Suprapubic skin (tissue), 3 donors: Measurements from ENCODE around the gene CHAD.

Experiments used
- POLR2AphosphoS5 ChIP-seq, 3 donors: sonication (generic); formaldehyde crosslinking; IDR thresholded peaks; one replicate each; pipeline ENCODE4 v1.6.1; 2017; ENCODE audit warnings: antibody characterized with exemption in 3 of 3
- TF ChIP-seq, protein P1 (sequence below), 2 donors: fragments of 200-600 bp in 1 of 2; fragments of 450-650 bp in 1 of 2; sonication (generic) in 1 of 2; IDR thresholded peaks; one replicate each; pipeline ENCODE4 v1.5.1; 2016 to 2019; ENCODE audit warnings: antibody characterized with exemption in 2 of 2, mild to moderate bottlenecking in 1 of 2, moderate library complexity in 1 of 2

DNA sequence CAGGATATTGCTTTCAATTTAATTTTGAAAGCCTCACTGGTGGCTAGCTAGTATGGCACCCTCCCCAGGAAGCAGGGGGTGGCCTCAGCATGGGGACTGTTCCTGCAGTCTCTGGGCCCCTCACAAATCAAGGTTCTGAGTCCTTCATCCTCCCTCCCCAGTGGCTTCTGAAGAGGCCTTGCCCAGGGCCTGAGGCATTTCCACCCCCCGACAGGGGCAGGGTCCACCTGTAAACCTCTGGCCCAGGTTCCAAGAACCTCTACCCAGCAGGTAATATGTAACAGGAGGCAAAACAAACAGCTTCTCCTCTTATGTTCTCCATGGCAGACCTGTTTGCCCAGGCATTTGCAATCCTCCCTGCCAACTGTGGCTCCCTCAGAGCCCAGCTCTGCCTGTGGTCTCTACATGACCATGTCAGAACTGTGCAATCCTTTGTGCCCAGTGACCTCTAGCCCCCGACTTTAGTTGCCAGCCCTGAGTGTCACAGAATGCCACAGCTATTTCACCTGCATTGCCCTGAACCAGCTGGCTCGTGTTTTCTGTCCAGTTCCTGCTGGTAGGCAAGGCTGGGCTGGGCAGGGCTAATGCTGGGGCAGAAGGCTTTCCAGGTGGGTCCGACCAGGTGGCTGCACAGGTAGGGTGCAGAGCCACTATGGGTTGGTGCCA, 28.4 kb downstream of the CHAD start:
- TF ChIP-seq, protein P1, sequence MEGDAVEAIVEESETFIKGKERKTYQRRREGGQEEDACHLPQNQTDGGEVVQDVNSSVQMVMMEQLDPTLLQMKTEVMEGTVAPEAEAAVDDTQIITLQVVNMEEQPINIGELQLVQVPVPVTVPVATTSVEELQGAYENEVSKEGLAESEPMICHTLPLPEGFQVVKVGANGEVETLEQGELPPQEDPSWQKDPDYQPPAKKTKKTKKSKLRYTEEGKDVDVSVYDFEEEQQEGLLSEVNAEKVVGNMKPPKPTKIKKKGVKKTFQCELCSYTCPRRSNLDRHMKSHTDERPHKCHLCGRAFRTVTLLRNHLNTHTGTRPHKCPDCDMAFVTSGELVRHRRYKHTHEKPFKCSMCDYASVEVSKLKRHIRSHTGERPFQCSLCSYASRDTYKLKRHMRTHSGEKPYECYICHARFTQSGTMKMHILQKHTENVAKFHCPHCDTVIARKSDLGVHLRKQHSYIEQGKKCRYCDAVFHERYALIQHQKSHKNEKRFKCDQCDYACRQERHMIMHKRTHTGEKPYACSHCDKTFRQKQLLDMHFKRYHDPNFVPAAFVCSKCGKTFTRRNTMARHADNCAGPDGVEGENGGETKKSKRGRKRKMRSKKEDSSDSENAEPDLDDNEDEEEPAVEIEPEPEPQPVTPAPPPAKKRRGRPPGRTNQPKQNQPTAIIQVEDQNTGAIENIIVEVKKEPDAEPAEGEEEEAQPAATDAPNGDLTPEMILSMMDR (IDR thresholded peaks at IDR 0.05): no peak
- no peak for TF ChIP-seq POLR2AphosphoS5 (IDR thresholded peaks at IDR 0.05)
